Kidney epithelial cell (primary cell): ENCODE results near the gene FAM13C. TPM values are rescaled to one million over a fixed set of nuclear protein-coding genes. Genes with fewer than 3 reads are reported as not detected.

Source experiments
- DNase-seq: peaks from one replicate; pipeline ENCODE4 v3.0.0-alpha.2; 2010; ENCODE audit warnings: low read depth
- H3K27me3 ChIP-seq: 2 replicates; pipeline ENCODE4 v1.6.0; 2011; ENCODE audit warnings: low read length; ENCODE audit not compliant: control insufficient read depth, insufficient read depth
- H3K36me3 ChIP-seq: 2 replicates; pipeline ENCODE4 v1.5.1; 2011; ENCODE audit warnings: low read length; ENCODE audit not compliant: control insufficient read depth, insufficient read depth
- H3K4me3 ChIP-seq: 2 replicates; pipeline ENCODE4 v1.5.1; 2011; ENCODE audit warnings: low read depth, mild to moderate bottlenecking, control low read depth, low read length
- total RNA-seq: library from RNA; depleted of rRNA; stranded (reverse); fragments of >200 nt; gene quantifications from 2 replicates; pipeline ENCODE4 v1.2.3, GENCODE V29; 2015
- TF ChIP-seq, protein P1 (sequence below): IDR thresholded peaks from 2 replicates; pipeline ENCODE4 v1.5.1; 2011; ENCODE audit warnings: mild to moderate bottlenecking, moderate library complexity, low read length, control low read depth, inconsistent platforms; ENCODE audit not compliant: insufficient read depth, poor library complexity, severe bottlenecking

The FAM13C gene
- total RNA-seq, 1 donor from 2014 or later: 0.21 TPM

DNA sequence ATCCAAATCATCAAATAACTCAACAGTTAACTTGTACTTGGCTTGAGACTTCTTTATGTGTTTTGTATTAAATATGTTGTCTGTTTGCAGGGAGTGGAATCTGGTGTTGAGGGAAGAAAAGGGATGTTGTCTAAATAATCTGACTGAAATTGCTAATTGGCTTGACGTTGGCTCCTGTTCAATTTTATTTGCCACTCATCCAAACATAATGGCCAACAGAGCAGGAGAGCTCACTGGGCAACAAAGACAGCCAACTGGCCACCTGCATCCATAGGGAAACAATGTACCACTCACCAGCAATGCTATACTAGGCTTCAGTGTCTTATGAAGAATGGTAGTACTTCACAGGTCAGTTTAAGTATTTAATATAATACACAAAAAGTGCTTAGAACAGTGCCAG is 80.5 kb downstream of the FAM13C start:
- Histone ChIP-seq H3K36me3 (no peaks in the 10 kb centered on the region), H3K27me3 (peaks cover 6% of the 10 kb centered on the region), H3K4me3 (no peak overlapping the region)
- TF ChIP-seq, protein P1, sequence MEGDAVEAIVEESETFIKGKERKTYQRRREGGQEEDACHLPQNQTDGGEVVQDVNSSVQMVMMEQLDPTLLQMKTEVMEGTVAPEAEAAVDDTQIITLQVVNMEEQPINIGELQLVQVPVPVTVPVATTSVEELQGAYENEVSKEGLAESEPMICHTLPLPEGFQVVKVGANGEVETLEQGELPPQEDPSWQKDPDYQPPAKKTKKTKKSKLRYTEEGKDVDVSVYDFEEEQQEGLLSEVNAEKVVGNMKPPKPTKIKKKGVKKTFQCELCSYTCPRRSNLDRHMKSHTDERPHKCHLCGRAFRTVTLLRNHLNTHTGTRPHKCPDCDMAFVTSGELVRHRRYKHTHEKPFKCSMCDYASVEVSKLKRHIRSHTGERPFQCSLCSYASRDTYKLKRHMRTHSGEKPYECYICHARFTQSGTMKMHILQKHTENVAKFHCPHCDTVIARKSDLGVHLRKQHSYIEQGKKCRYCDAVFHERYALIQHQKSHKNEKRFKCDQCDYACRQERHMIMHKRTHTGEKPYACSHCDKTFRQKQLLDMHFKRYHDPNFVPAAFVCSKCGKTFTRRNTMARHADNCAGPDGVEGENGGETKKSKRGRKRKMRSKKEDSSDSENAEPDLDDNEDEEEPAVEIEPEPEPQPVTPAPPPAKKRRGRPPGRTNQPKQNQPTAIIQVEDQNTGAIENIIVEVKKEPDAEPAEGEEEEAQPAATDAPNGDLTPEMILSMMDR: no peak
- no peak for DNase-seq

DNA sequence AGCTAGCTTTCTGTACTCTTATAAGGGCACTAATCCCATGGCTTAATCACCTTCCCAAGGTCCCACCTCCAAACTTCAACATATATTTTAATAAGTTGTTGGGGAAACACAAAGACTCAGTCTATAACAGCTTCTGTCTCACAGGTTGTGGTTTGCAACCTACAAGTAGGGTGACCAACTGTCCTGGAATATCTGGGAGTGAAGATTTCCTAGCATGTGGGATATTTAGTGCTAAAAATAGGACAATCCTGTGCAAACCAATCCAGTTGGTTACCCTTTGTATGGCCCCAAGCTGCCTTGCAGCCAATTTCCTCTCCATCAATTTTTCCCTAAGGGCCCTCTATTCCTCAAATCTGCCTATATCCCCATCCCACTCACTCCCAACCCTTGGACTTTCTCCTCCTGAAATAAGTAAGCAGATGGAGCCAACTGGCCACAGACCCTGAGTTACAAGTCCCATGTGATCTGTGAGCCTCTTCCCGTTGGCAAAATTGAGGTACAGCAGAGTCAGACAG is 82.3 kb downstream of the FAM13C start:
- Histone ChIP-seq H3K4me3 (no peak overlapping the region), H3K36me3 (no peaks in the 10 kb centered on the region), H3K27me3 (peaks cover 6% of the 10 kb centered on the region)
- DNase-seq: no peak
- TF ChIP-seq, protein P1: no peak

DNA sequence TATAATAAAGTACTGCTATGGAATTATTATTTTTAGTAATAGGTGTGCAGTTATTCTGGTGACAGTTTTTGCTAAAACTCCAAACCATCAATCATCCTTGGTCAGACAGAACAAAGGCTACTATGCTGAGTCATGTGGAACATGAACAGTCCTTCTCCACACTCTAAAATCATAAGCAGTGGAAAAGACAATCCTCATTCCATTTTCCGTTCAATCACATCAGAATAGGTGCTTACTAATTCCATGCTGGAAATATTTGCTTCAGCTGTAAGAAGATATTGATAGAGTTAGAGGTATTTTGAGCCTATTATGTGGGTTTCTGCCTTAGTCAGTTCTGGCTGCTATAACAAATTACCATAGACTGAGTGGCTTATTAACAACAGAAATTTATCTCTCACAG is 82.9 kb downstream of the FAM13C start:
- DNase-seq: no peak
- Histone ChIP-seq H3K4me3 (no peak overlapping the region), H3K27me3 (peaks cover 6% of the 10 kb centered on the region), H3K36me3 (no peaks in the 10 kb centered on the region)
- TF ChIP-seq, protein P1: no peak

DNA sequence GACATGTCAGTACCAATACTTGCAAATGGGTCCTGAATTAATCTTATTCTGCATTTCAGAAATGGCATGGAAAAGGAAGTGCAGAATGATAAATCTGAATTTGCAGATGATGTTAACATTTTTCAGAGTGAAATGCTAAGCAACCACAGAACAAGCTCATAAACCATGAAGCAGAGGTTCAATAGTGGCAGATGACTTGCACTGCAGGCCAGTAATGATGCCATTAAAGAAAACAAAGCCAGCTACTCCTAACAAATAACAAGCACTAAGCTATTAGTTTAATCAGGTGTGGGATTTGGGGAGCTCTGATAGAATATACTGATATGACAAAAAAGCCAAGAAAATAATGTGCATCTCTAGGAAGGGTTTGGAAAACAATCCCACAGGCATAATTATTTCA is 85.4 kb downstream of the FAM13C start:
- no peaks in the 10 kb centered on the region for H3K36me3 ChIP-seq
- H3K4me3 ChIP-seq: no peak overlapping the region
- H3K27me3 ChIP-seq: no peaks in the 10 kb centered on the region
- TF ChIP-seq, protein P1: no peak
- DNase-seq: no peak

DNA sequence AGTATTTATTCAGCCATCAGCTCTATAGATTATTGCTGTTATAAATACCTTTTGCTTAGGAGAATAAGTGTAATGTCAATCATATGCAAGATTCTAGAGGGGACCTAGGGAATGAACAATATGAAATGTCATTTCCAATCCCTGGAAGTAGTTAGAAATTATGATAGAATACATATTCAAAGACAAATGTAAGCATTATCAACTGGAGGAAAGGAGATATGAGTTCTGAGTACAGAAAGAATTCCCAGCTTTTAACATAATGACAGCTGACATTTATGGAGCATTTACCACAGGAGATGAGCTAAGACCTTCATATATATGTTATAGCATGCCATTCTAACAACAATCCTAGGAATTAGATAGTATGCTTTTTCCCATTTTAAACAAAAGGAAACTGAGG is 86.2 kb downstream of the FAM13C start:
- Histone ChIP-seq H3K4me3 (no peak overlapping the region), H3K36me3 (no peaks in the 10 kb centered on the region), H3K27me3 (peaks cover 3% of the 10 kb centered on the region)
- no peak for DNase-seq
- TF ChIP-seq, protein P1: no peak

DNA sequence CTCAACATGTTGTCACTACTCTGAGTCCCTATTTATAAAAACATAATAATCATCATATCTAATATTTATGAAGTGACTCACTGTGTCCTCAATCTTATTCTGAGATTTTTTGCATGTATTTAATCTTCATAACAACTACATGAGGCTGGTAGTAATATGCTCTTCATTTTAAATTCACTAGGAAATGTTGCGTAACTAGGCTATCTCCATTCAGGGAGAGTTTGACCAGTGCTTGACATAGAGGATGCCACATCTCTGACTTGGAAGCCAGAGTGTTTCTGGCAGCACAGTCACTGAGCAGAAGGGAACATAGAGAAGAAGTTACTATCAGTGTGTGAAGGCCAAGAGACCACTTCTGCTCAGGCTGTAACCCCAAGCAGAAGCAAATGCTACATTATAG is 88.9 kb downstream of the FAM13C start:
- H3K27me3 ChIP-seq: peaks cover 3% of the 10 kb centered on the region
- TF ChIP-seq, protein P1: no peak
- H3K4me3 ChIP-seq: no peak overlapping the region
- no peaks in the 10 kb centered on the region for H3K36me3 ChIP-seq
- DNase-seq: no peak
